WTC11 (cell line): ENCODE measurements around the gene ZNF266. TPM values are rescaled to one million over a fixed set of nuclear protein-coding genes. Genes with fewer than 3 reads are reported as not detected.

Source experiments
- ATAC-seq: fragments of 200-7000 bp; cut with Tn5 transposase; 2 replicates; pipeline ENCODE4 v1.10.0; 2021; ENCODE audit warnings: mild to moderate bottlenecking, moderate library complexity
- CTCF ChIA-PET: fragments of 300-600 bp; sonication (Branson Sonifier 250); formaldehyde crosslinking; loops from one replicate; lab custom pipeline; 2021; ENCODE audit warnings: antibody characterized with exemption; lab: Charles Lee
- POLR2A ChIA-PET: fragments of 350-600 bp; sonication (Branson Sonifier 250); formaldehyde crosslinking; loops from one replicate; lab custom pipeline; 2021; ENCODE audit warnings: antibody characterized with exemption; lab: Charles Lee
- DNase-seq: peaks from one replicate; pipeline ENCODE4 v3.0.0; 2021; ENCODE audit warnings: low spot score
- H3K27ac Mint-ChIP-seq: 2 replicates; pipeline ENCODE4 v1.8.0; 2021; ENCODE audit warnings: mixed read lengths
- H3K27me3 Mint-ChIP-seq: 2 replicates; pipeline ENCODE4 v1.8.0; 2021; ENCODE audit warnings: low read depth, mild to moderate bottlenecking, moderate library complexity, mixed read lengths
- H3K36me3 Mint-ChIP-seq: 2 replicates; pipeline ENCODE4 v1.8.0; 2021; ENCODE audit warnings: mixed read lengths
- H3K4me1 Mint-ChIP-seq: 2 replicates; pipeline ENCODE4 v1.8.0; 2022; ENCODE audit warnings: mixed read lengths
- H3K4me3 Mint-ChIP-seq: 2 replicates; pipeline ENCODE4 v1.8.0; 2021; ENCODE audit warnings: mild to moderate bottlenecking, moderate library complexity, mixed read lengths
- H3K9me3 Mint-ChIP-seq: 2 replicates; pipeline ENCODE4 v1.8.0; 2021; ENCODE audit warnings: mixed read lengths
- ARID4B ChIP-seq: sonication (generic); formaldehyde crosslinking; IDR thresholded peaks from 2 replicates; pipeline ENCODE4 v1.8.0; 2023; ENCODE audit warnings: missing genetic modification reagents, mild to moderate bottlenecking, borderline replicate concordance
- ATF2 ChIP-seq: sonication (generic); formaldehyde crosslinking; IDR thresholded peaks from 2 replicates; pipeline ENCODE4 v1.8.1; 2022; ENCODE audit warnings: low read depth, missing genetic modification reagents, borderline replicate concordance
- ATF3 ChIP-seq: sonication (generic); formaldehyde crosslinking; conservative IDR thresholded peaks from 2 replicates; pipeline ENCODE4 v1.8.1; 2022; ENCODE audit warnings: mild to moderate bottlenecking, missing genetic modification reagents
- CDX4 ChIP-seq: fragments of 250-450 bp; sonication (Bioruptor Pico); IDR thresholded peaks from 2 replicates; pipeline ENCODE4 v1.9.0; 2021; ENCODE audit warnings: moderate library complexity, mild to moderate bottlenecking, inconsistent platforms, borderline replicate concordance
- E2F4 ChIP-seq: sonication (generic); formaldehyde crosslinking; IDR thresholded peaks from 2 replicates; pipeline ENCODE4 v1.8.1; 2022; ENCODE audit warnings: low read depth, mild to moderate bottlenecking, moderate library complexity, missing genetic modification reagents, borderline replicate concordance
- ESRRA ChIP-seq: sonication (generic); formaldehyde crosslinking; IDR thresholded peaks from 2 replicates; pipeline ENCODE4 v1.8.1; 2022; ENCODE audit warnings: mild to moderate bottlenecking, missing genetic modification reagents, borderline replicate concordance
- FOXK1 ChIP-seq: sonication (generic); formaldehyde crosslinking; IDR thresholded peaks from 2 replicates; pipeline ENCODE4 v1.8.0; 2022; ENCODE audit warnings: mild to moderate bottlenecking, moderate library complexity, missing genetic modification reagents
- GABPB1 ChIP-seq: sonication (generic); formaldehyde crosslinking; IDR thresholded peaks from 2 replicates; pipeline ENCODE4 v1.8.1; 2023; ENCODE audit warnings: mild to moderate bottlenecking, missing genetic modification reagents
- MLX ChIP-seq: sonication (generic); formaldehyde crosslinking; IDR thresholded peaks from 2 replicates; pipeline ENCODE4 v1.8.1; 2023; ENCODE audit warnings: mild to moderate bottlenecking, missing genetic modification reagents, moderate library complexity
- MYBL2 ChIP-seq: sonication (generic); formaldehyde crosslinking; IDR thresholded peaks from 2 replicates; pipeline ENCODE4 v1.8.1; 2023; ENCODE audit warnings: mild to moderate bottlenecking, moderate library complexity, missing genetic modification reagents
- NFYB ChIP-seq: sonication (generic); formaldehyde crosslinking; conservative IDR thresholded peaks from 2 replicates; pipeline ENCODE4 v1.8.0; 2022; ENCODE audit warnings: low read depth, missing genetic modification reagents
- TP53 ChIP-seq: sonication (generic); formaldehyde crosslinking; IDR thresholded peaks from 2 replicates; pipeline ENCODE4 v1.8.1; 2023; ENCODE audit warnings: mild to moderate bottlenecking, missing genetic modification reagents
- USF2 ChIP-seq: sonication (generic); formaldehyde crosslinking; IDR thresholded peaks from 2 replicates; pipeline ENCODE4 v1.8.1; 2023; ENCODE audit warnings: mild to moderate bottlenecking, missing genetic modification reagents, moderate library complexity
- ZNF138 ChIP-seq: sonication (generic); formaldehyde crosslinking; conservative IDR thresholded peaks from 2 replicates; pipeline ENCODE4 v1.8.1; 2022; ENCODE audit warnings: mild to moderate bottlenecking, moderate library complexity, missing genetic modification reagents
- ZNF219 ChIP-seq: sonication (generic); formaldehyde crosslinking; IDR thresholded peaks from 2 replicates; pipeline ENCODE4 v1.8.0; 2023; ENCODE audit warnings: missing genetic modification reagents, mild to moderate bottlenecking, borderline replicate concordance
- ZNF232 ChIP-seq: sonication (generic); formaldehyde crosslinking; IDR thresholded peaks from 2 replicates; pipeline ENCODE4 v1.8.0; 2022; ENCODE audit warnings: mild to moderate bottlenecking, missing genetic modification reagents
- ZNF263 ChIP-seq: sonication (generic); formaldehyde crosslinking; IDR thresholded peaks from 2 replicates; pipeline ENCODE4 v1.8.1; 2022; ENCODE audit warnings: low read depth, mild to moderate bottlenecking, moderate library complexity, missing genetic modification reagents
- ZNF423 ChIP-seq: fragments of 250-450 bp; sonication (Bioruptor Pico); IDR thresholded peaks from 2 replicates; pipeline ENCODE4 v2.1.2; 2022; ENCODE audit warnings: mild to moderate bottlenecking, moderate library complexity
- ZNF671 ChIP-seq: fragments of 250-450 bp; sonication (Bioruptor Pico); IDR thresholded peaks from 2 replicates; pipeline ENCODE4 v1.8.0; 2021; ENCODE audit warnings: mild to moderate bottlenecking
- total RNA-seq: library from RNA; stranded (reverse); gene quantifications from 3 replicates; pipeline ENCODE4 v1.2.3, GENCODE V29; 2021

Gene ZNF266
- total RNA-seq, 1 experiment from 2014 or later: 19.4 TPM

GRCh38 chr19:9435279-9436268 lies at the start of gene ZNF266 (continued):
- TF ChIP-seq ZNF138 (CRISPR knock-in tag) (no peak), ARID4B (CRISPR knock-in tag) (no peak), ZNF219 (CRISPR knock-in tag) (no peak), ESRRA (CRISPR knock-in tag) (no peak), FOXK1 (CRISPR knock-in tag) (peak; percentile 85; the same call in 1 of the 2 replicates), ZNF671 (no peak)

GRCh38 chr19:9485140-9485539 lies 49.8 kb upstream of the ZNF266 start:
- Mint-ChIP-seq H3K9me3 (peaks cover 67% of the 10 kb centered on the region), H3K4me3 (no peak overlapping the region), H3K36me3 (peaks cover 80% of the 10 kb centered on the region), H3K27me3 (peaks cover 12% of the 10 kb centered on the region), H3K27ac (no peak overlapping the region), H3K4me1 (no peaks in the 10 kb centered on the region)
- ATAC-seq (no peak), DNase-seq (no peak)
- ChIA-PET CTCF (no interaction called here), POLR2A (no interaction called here)
- TF ChIP-seq E2F4 (CRISPR knock-in tag) (no peak), ESRRA (CRISPR knock-in tag) (no peak), GABPB1 (no peak), ATF2 (CRISPR knock-in tag) (no peak), MLX (CRISPR knock-in tag) (no peak), MYBL2 (no peak), USF2 (CRISPR knock-in tag) (no peak), ZNF138 (CRISPR knock-in tag) (no peak)

- DNase-seq (no peak), ATAC-seq (no peak)
- Mint-ChIP-seq H3K9me3 (peaks cover 89% of the 10 kb centered on the region), H3K4me1 (no peaks in the 10 kb centered on the region), H3K36me3 (peaks cover 93% of the 10 kb centered on the region), H3K4me3 (no peak overlapping the region), H3K27ac (no peak overlapping the region), H3K27me3 (peaks cover 15% of the 10 kb centered on the region; the same call in 1 of the 2 replicates)
- ChIA-PET CTCF (no interaction called here), POLR2A (no interaction called here)
- no peak for TF ChIP-seq CDX4 (CRISPR knock-in tag)
- no peak for TF ChIP-seq ATF3 (CRISPR knock-in tag)
- no peak for TF ChIP-seq ZNF263
- no peak for TF ChIP-seq ZNF232 (CRISPR knock-in tag)
- TF ChIP-seq MLX (CRISPR knock-in tag): no peak
- TF ChIP-seq TP53 (CRISPR knock-in tag): no peak
- TF ChIP-seq E2F4 (CRISPR knock-in tag): no peak
- TF ChIP-seq ZNF423 (CRISPR knock-in tag): no peak
- no peak for TF ChIP-seq NFYB (CRISPR knock-in tag)
Measured at GRCh38 chr19:9474975-9475374, 39.6 kb upstream of the ZNF266 start.
